ENCODE data around the gene NDUFB7.
"Not testable (repeated sequence)": the region's sequence is repeated elsewhere in the genome, so short reads cannot be mapped to it uniquely, and the experiment has no call there.

NDUFB7 gene

DNA sequence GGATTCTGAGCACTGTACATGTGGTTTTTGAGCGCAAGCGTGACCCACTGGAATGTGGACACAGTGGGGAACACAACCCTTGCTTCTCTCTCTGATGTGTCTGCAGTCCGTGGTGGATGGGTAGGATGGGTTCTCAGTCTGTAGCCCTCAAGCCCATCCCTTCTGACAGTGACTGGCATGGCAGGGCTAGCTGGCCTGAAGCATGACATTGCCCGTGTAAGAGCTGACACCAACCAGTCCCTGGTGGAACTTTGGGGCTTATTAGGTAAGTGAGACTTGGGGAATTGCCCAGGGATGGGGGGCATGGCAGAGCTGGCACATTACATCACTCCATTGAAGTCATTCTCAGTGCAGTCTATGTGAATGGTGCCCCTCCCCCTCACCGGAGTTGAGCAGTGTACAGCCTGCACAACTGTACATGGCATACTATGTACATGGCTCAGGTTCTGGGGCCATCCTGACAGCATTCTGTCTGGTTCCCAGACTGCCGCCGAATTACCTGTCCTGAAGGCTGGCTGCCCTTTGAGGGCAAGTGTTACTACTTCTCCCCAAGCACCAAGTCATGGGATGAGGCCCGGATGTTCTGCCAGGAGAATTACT is 27.8 kb upstream of the NDUFB7 start:
- Histone ChIP-seq H3K9me3 (ENCODE audit: low read length) (no peaks in the 10 kb centered on the region), H3K4me1 (ENCODE audit: insufficient read depth, low read length) (no peaks in the 10 kb centered on the region), H3K4me3 (ENCODE audit: low read depth in 1 of 2, low read length in 2 of 2) (no peak overlapping the region), H3K9ac (ENCODE audit: low read length) (no peak overlapping the region), H3K27ac (ENCODE audit: low read depth, low read length) (no peak overlapping the region), H3K36me3 (ENCODE audit: insufficient read depth, low read length) (no peaks in the 10 kb centered on the region), H3K27me3 (ENCODE audit: control insufficient read depth in 1 of 2, insufficient read depth in 2 of 2, low read length in 2 of 2) (no peaks in the 10 kb centered on the region)

DNA sequence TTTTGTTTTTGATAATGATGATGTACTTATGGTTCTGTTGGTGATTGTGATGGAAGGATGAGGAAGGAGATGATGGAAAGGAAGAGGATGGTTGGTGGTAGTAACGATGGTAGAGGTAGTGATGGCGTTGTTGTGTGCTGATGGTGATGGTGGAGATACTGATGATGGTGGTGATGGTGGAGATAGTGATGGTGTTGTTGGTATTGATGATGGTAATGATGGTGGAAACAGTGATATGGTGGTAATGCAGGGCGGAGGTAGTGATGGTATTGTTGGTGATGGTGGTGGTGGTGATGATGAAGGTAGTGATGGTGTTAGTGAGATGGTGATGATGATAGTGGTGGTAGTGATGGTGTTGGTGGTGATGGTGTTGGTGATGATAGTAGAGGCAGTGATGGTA is 23.7 kb upstream of the NDUFB7 start:
- no peaks in the 10 kb centered on the region for H3K9me3 ChIP-seq (ENCODE audit: low read length)
- no peak overlapping the region for H3K27ac ChIP-seq (ENCODE audit: low read depth, low read length)
- no peak overlapping the region for H3K9ac ChIP-seq (ENCODE audit: low read length)
- H3K36me3 ChIP-seq (ENCODE audit: insufficient read depth, low read length) = no peaks in the 10 kb centered on the region
- no peaks in the 10 kb centered on the region for H3K4me1 ChIP-seq (ENCODE audit: insufficient read depth, low read length)
- H3K27me3 ChIP-seq (ENCODE audit: control insufficient read depth in 1 of 2, insufficient read depth in 2 of 2, low read length in 2 of 2) = no peaks in the 10 kb centered on the region
- H3K4me3 ChIP-seq (ENCODE audit: low read depth in 1 of 2, low read length in 2 of 2) = no peak overlapping the region

DNA sequence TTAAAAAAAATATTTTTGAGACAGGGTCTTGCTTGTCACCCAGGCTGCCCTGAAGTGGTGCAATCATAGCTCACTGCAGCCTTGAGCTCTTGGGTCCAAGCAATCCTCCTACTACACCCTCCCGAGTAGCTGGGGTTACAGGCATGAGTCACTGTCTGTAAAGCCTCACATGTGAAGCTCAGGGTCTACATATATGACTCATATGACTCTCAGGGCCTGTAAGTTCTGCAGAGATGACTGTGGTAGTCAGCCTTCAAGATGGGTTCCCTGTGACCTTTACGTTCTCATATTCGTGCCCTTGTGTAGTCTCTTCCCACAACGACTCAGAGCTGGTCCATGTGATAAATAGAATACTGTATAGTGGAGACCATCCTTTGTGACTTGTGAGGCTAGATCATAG is 17.6 kb upstream of the NDUFB7 start:
- not testable (repeated sequence) for H3K4me3 ChIP-seq (ENCODE audit: low read depth in 1 of 2, low read length in 2 of 2); H3K36me3 ChIP-seq (ENCODE audit: insufficient read depth, low read length); H3K9ac ChIP-seq (ENCODE audit: low read length); H3K9me3 ChIP-seq (ENCODE audit: low read length); H3K27me3 ChIP-seq (ENCODE audit: control insufficient read depth in 1 of 2, insufficient read depth in 2 of 2, low read length in 2 of 2); H3K27ac ChIP-seq (ENCODE audit: low read depth, low read length); H3K4me1 ChIP-seq (ENCODE audit: insufficient read depth, low read length)

DNA sequence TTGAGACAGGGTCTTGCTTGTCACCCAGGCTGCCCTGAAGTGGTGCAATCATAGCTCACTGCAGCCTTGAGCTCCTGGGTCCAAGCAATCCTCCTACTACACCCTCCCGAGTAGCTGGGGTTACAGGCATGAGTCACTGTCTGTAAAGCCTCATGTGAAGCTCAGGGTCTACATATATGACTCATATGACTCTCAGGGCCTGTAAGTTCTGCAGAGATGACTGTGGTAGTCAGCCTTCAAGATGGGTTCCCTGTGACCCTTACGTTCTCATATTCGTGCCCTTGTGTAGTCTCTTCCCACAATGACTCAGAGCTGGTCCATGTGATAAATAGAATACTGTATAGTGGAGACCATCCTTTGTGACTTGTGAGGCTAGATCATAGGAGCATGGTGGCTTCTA is 13.3 kb upstream of the NDUFB7 start:
- not testable (repeated sequence) for H3K27me3 ChIP-seq (ENCODE audit: control insufficient read depth in 1 of 2, insufficient read depth in 2 of 2, low read length in 2 of 2); H3K27ac ChIP-seq (ENCODE audit: low read depth, low read length)

DNA sequence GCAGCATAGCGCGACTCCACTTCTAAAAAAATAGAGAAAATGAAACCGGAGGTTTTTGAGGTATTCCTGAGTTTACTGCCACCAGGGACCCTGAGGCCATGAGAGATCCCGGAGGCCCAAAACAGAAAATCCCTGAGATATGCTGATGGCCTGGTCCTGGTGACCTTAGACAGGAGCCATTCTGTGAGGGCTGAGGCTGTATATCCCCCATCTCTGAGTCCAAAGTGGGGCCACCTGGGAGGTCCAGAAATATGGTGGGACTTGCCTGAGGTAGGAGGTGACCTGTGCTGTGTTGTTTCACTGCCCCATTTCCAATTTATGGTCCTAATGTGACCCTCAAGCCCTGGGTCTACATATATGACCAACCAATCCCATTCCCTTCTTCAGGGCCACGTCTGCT is 12.5 kb upstream of the NDUFB7 start:
- H3K36me3 ChIP-seq (ENCODE audit: insufficient read depth, low read length); H3K9me3 ChIP-seq (ENCODE audit: low read length); H3K4me1 ChIP-seq (ENCODE audit: insufficient read depth, low read length); H3K9ac ChIP-seq (ENCODE audit: low read length); H3K27me3 ChIP-seq (ENCODE audit: control insufficient read depth in 1 of 2, insufficient read depth in 2 of 2, low read length in 2 of 2); H3K27ac ChIP-seq (ENCODE audit: low read depth, low read length); H3K4me3 ChIP-seq (ENCODE audit: low read depth in 1 of 2, low read length in 2 of 2): not testable (repeated sequence)

More for the DNA sequence above, 13.3 kb upstream of the NDUFB7 start:
- not testable (repeated sequence) for H3K9ac ChIP-seq (ENCODE audit: low read length); H3K4me1 ChIP-seq (ENCODE audit: insufficient read depth, low read length); H3K36me3 ChIP-seq (ENCODE audit: insufficient read depth, low read length); H3K4me3 ChIP-seq (ENCODE audit: low read depth in 1 of 2, low read length in 2 of 2); H3K9me3 ChIP-seq (ENCODE audit: low read length)

DNA sequence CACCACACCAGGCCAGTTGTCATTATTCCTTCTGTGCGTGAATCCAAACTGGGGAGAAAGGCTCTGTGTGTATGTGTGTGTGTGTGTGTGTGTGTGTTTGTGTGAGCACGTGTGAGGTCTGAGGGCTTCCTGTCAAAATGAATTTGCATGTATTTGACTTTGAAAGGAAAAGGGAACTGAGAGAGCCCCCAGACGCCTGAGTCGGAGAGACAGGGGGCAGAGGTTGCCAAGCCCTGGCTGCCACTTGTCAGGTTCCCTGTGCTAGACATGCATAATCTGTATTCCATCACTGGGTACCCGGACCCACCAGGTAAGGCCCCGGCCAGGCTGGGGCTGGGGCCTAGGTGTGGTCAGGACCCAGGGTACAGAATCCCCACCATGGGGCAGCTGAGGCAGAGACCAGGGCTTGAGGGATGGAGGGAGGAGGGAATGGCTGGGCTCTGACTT is 11.1 kb upstream of the NDUFB7 start, which contains the start of gene CLEC17A:
CLEC17A (plus strand) TSS at position 191 of the 447 bp plus-strand sequence; CDS start at position 268, 77 bp downstream.
- Histone ChIP-seq H3K4me3 (ENCODE audit: low read depth in 1 of 2, low read length in 2 of 2) (no peak within 1 kb of the TSS), H3K36me3 (ENCODE audit: insufficient read depth, low read length) (no peaks in the 10 kb centered on the region), H3K4me1 (ENCODE audit: insufficient read depth, low read length) (no peaks in the 10 kb centered on the region), H3K9me3 (ENCODE audit: low read length) (no peaks in the 10 kb centered on the region), H3K9ac (ENCODE audit: low read length) (no peak within 1 kb of the TSS), H3K27ac (ENCODE audit: low read depth, low read length) (no peak within 1 kb of the TSS), H3K27me3 (ENCODE audit: control insufficient read depth in 1 of 2, insufficient read depth in 2 of 2, low read length in 2 of 2) (no peaks in the 10 kb centered on the region)

DNA sequence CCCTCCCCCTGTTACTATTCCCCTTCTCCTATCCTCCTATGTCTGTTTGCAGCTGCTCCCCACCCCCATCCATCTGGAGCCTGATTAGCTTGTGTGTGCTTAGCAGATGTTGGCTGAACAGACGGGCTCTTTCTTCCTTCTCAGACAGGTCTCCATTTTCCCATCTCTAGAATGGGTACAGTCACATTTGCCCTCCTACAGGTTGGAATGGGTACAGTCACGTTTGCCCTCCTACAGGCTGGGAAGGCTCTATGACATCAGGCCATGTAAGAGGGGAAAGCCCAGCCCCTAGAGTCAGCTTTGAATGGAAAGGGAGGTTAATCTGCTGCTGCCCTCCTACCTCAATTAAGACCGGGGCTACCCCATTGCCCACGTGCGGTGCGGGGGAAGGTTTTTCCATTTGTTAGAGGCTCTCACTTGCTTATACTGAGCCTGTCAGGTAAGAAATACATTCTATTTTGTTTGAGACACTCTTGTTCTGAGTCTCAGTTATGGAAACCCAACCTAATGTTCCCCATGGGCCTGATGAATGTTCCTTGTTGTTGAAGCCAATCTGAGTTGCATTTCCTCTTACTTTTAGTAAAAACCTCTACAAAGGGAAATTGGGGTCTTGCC is 8.9 kb upstream of the NDUFB7 start:
- no peaks in the 10 kb centered on the region for H3K4me1 ChIP-seq (ENCODE audit: insufficient read depth, low read length)
- H3K9me3 ChIP-seq (ENCODE audit: low read length) = no peaks in the 10 kb centered on the region
- H3K4me3 ChIP-seq (ENCODE audit: low read depth in 1 of 2, low read length in 2 of 2) = no peak overlapping the region
- no peaks in the 10 kb centered on the region for H3K36me3 ChIP-seq (ENCODE audit: insufficient read depth, low read length)
- H3K27ac ChIP-seq (ENCODE audit: low read depth, low read length) = no peak overlapping the region
- no peak overlapping the region for H3K9ac ChIP-seq (ENCODE audit: low read length)
- H3K27me3 ChIP-seq (ENCODE audit: control insufficient read depth in 1 of 2, insufficient read depth in 2 of 2, low read length in 2 of 2) = no peaks in the 10 kb centered on the region

DNA sequence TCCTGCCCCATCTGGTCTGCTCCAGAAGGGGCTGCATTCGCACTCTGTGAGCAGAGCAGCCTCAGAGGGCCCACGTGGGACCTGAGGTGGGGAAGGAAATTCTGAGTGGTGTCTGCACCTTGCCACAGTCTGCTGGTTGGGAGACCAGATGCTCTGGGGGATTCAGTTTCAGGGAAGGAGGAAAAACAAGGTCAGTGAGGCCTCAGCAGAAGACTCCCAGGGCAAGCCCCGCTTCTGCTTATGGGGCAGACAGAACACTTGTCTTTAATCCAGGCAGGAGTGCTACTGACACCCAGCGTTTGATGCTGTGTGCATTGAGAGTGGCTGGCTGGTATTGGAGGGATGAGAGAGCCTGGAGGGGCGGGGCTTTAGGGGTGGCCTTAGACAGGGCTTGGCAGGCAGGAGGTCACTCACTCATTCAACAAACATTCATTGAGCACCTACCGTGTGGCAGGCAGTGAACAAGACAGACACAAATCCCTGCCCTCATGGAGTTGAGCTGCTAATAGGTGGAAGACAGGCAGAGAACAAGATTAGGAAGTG is 6.1 kb upstream of the NDUFB7 start:
- Histone ChIP-seq H3K9ac (ENCODE audit: low read length) (no peak overlapping the region), H3K27me3 (ENCODE audit: control insufficient read depth in 1 of 2, insufficient read depth in 2 of 2, low read length in 2 of 2) (no peaks in the 10 kb centered on the region), H3K9me3 (ENCODE audit: low read length) (no peaks in the 10 kb centered on the region), H3K27ac (ENCODE audit: low read depth, low read length) (no peak overlapping the region), H3K36me3 (ENCODE audit: insufficient read depth, low read length) (no peaks in the 10 kb centered on the region), H3K4me1 (ENCODE audit: insufficient read depth, low read length) (no peaks in the 10 kb centered on the region), H3K4me3 (ENCODE audit: low read depth in 1 of 2, low read length in 2 of 2) (no peak overlapping the region)

DNA sequence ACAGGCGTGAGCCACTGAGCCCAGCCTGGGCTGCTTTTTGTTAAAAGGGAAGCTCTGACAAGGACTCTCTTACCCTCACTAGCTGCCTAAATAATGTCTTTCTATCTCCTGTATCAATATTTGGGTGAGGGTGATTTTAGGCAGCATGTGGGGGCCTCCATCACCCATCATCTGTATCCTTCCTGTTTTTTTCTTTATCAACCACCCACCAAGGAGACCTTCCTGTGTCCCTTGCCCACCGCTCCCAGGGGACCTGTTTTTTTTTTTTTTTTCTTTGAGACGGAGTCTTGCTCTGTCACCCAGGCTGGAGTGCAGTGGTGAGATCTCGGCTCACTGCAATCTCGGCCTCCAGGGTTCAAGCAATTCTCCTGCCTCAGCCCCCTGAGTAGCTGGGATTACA is 5.4 kb upstream of the NDUFB7 start:
- no peaks in the 10 kb centered on the region for H3K9me3 ChIP-seq (ENCODE audit: low read length)
- H3K4me1 ChIP-seq (ENCODE audit: insufficient read depth, low read length) = no peaks in the 10 kb centered on the region
- H3K9ac ChIP-seq (ENCODE audit: low read length) = no peak overlapping the region
- no peaks in the 10 kb centered on the region for H3K36me3 ChIP-seq (ENCODE audit: insufficient read depth, low read length)
- no peak overlapping the region for H3K27ac ChIP-seq (ENCODE audit: low read depth, low read length)
- no peak overlapping the region for H3K4me3 ChIP-seq (ENCODE audit: low read depth in 1 of 2, low read length in 2 of 2)
- no peaks in the 10 kb centered on the region for H3K27me3 ChIP-seq (ENCODE audit: control insufficient read depth in 1 of 2, insufficient read depth in 2 of 2, low read length in 2 of 2)

DNA sequence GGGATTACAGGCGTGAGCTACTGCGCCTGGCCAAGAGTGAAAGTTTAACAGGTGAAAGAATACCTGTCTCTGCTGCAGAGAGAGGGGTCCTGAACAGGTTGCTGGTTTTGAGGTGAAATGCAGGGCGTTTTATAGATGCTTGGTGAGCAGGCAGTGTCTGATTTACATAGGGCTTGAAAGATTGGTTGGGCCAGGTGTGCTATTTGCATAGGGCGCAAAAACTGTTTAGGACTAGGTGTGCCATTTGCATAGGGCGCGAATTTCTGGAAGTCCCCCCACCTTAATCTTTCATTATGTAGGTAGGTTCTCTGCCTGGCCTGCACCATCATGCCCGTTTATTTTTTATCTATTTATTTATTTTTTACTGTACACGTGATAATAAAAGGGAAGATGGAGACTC is 4.5 kb upstream of the NDUFB7 start:
- H3K4me3 ChIP-seq (ENCODE audit: low read depth in 1 of 2, low read length in 2 of 2) = no peak overlapping the region
- H3K9ac ChIP-seq (ENCODE audit: low read length) = no peak overlapping the region
- H3K27ac ChIP-seq (ENCODE audit: low read depth, low read length) = no peak overlapping the region
- no peaks in the 10 kb centered on the region for H3K9me3 ChIP-seq (ENCODE audit: low read length)
- peaks cover 2% of the 10 kb centered on the region for H3K4me1 ChIP-seq (ENCODE audit: insufficient read depth, low read length)
- no peaks in the 10 kb centered on the region for H3K27me3 ChIP-seq (ENCODE audit: control insufficient read depth in 1 of 2, insufficient read depth in 2 of 2, low read length in 2 of 2)
- no peaks in the 10 kb centered on the region for H3K36me3 ChIP-seq (ENCODE audit: insufficient read depth, low read length)

DNA sequence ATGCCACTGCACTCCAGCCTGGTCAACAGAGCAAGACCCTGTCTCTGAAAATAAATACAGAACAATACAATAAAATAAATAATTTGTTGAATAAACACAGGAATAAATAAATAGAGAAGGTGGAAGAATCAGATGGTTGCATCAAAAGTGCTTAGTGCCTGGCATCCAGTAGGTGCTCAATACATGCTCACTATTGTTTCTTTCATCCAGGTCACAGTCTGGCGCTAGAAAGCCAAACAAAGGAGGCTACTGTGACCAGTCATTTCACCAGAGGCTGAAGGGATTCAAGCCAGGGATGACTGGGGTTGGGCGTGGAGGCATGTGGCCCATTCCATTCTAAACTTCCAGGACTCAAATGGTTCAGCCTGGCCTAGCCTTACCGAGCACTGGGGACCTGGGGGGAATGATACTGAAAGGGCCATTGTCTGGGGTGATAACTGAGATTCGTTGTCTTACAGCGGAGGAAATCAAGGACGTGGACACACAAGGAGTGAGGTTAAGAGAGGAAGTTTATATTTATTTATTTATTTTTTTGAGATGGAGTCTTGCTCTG is 3.6 kb upstream of the NDUFB7 start:
- peaks cover 11% of the 10 kb centered on the region for H3K4me1 ChIP-seq (ENCODE audit: insufficient read depth, low read length)

More for the DNA sequence above, 3.6 kb upstream of the NDUFB7 start:
- H3K9ac ChIP-seq (ENCODE audit: low read length) = no peak overlapping the region
- H3K9me3 ChIP-seq (ENCODE audit: low read length) = no peaks in the 10 kb centered on the region
- H3K4me3 ChIP-seq (ENCODE audit: low read depth in 1 of 2, low read length in 2 of 2) = no peak overlapping the region
- no peaks in the 10 kb centered on the region for H3K36me3 ChIP-seq (ENCODE audit: insufficient read depth, low read length)
- no peak overlapping the region for H3K27ac ChIP-seq (ENCODE audit: low read depth, low read length)
- H3K27me3 ChIP-seq (ENCODE audit: control insufficient read depth in 1 of 2, insufficient read depth in 2 of 2, low read length in 2 of 2) = no peaks in the 10 kb centered on the region

Measured in muscle layer of colon (tissue), 2 donors.